WTC11 (cell line): ENCODE measurements around the gene PCP2. TPM values are rescaled to one million over a fixed set of nuclear protein-coding genes. Genes with fewer than 3 reads are reported as not detected.

Experiments
- ATAC-seq: fragments of 200-7000 bp; cut with Tn5 transposase; 2 replicates; pipeline ENCODE4 v1.10.0; 2021; ENCODE audit warnings: mild to moderate bottlenecking, moderate library complexity
- CTCF ChIA-PET: fragments of 300-600 bp; sonication (Branson Sonifier 250); formaldehyde crosslinking; loops from one replicate; lab custom pipeline; 2021; ENCODE audit warnings: antibody characterized with exemption; lab: Charles Lee
- POLR2A ChIA-PET: fragments of 350-600 bp; sonication (Branson Sonifier 250); formaldehyde crosslinking; loops from one replicate; lab custom pipeline; 2021; ENCODE audit warnings: antibody characterized with exemption; lab: Charles Lee
- DNase-seq: peaks from one replicate; pipeline ENCODE4 v3.0.0; 2021; ENCODE audit warnings: low spot score
- H3K27ac Mint-ChIP-seq: 2 replicates; pipeline ENCODE4 v1.8.0; 2021; ENCODE audit warnings: mixed read lengths
- H3K27me3 Mint-ChIP-seq: 2 replicates; pipeline ENCODE4 v1.8.0; 2021; ENCODE audit warnings: low read depth, mild to moderate bottlenecking, moderate library complexity, mixed read lengths
- H3K36me3 Mint-ChIP-seq: 2 replicates; pipeline ENCODE4 v1.8.0; 2021; ENCODE audit warnings: mixed read lengths
- H3K4me1 Mint-ChIP-seq: 2 replicates; pipeline ENCODE4 v1.8.0; 2022; ENCODE audit warnings: mixed read lengths
- H3K4me3 Mint-ChIP-seq: 2 replicates; pipeline ENCODE4 v1.8.0; 2021; ENCODE audit warnings: mild to moderate bottlenecking, moderate library complexity, mixed read lengths
- H3K9me3 Mint-ChIP-seq: 2 replicates; pipeline ENCODE4 v1.8.0; 2021; ENCODE audit warnings: mixed read lengths
- FOXJ3 ChIP-seq: sonication (generic); formaldehyde crosslinking; IDR thresholded peaks from 2 replicates; pipeline ENCODE4 v1.9.0; 2021; ENCODE audit warnings: missing genetic modification reagents, mild to moderate bottlenecking, borderline replicate concordance
- FOXK1 ChIP-seq: sonication (generic); formaldehyde crosslinking; IDR thresholded peaks from 2 replicates; pipeline ENCODE4 v1.8.0; 2022; ENCODE audit warnings: mild to moderate bottlenecking, moderate library complexity, missing genetic modification reagents
- FOXP1 ChIP-seq: sonication (generic); formaldehyde crosslinking; IDR thresholded peaks from 2 replicates; pipeline ENCODE4 v1.8.0; 2022; ENCODE audit warnings: missing genetic modification reagents, mild to moderate bottlenecking, moderate library complexity, borderline replicate concordance
- JUN ChIP-seq: sonication (generic); formaldehyde crosslinking; IDR thresholded peaks from 2 replicates; pipeline ENCODE4 v1.8.0; 2023; ENCODE audit warnings: mild to moderate bottlenecking, missing genetic modification reagents
- MXD4 ChIP-seq: fragments of 250-450 bp; sonication (Bioruptor Pico); IDR thresholded peaks from 2 replicates; pipeline ENCODE4 v1.8.0; 2021; ENCODE audit warnings: mild to moderate bottlenecking, moderate library complexity, borderline replicate concordance
- NFE2L1 ChIP-seq: sonication (generic); formaldehyde crosslinking; IDR thresholded peaks from 2 replicates; pipeline ENCODE4 v1.8.1; 2023; ENCODE audit warnings: missing genetic modification reagents
- NR2C2 ChIP-seq: sonication (generic); formaldehyde crosslinking; IDR thresholded peaks from 2 replicates; pipeline ENCODE4 v1.8.0; 2022; ENCODE audit warnings: mild to moderate bottlenecking, missing genetic modification reagents
- NR3C1 ChIP-seq: sonication (generic); formaldehyde crosslinking; conservative IDR thresholded peaks from 2 replicates; pipeline ENCODE4 v1.8.1; 2023; ENCODE audit warnings: low read depth, mild to moderate bottlenecking, missing genetic modification reagents
- SOX15 ChIP-seq: fragments of 250-450 bp; sonication (Bioruptor Pico); IDR thresholded peaks from 2 replicates; pipeline ENCODE4 v1.9.0; 2021; ENCODE audit warnings: mild to moderate bottlenecking
- SP1 ChIP-seq: sonication (generic); formaldehyde crosslinking; conservative IDR thresholded peaks from 2 replicates; pipeline ENCODE4 v1.8.1; 2022; ENCODE audit warnings: missing genetic modification reagents
- TCF7 ChIP-seq: sonication (generic); formaldehyde crosslinking; IDR thresholded peaks from 2 replicates; pipeline ENCODE4 v1.8.0; 2022; ENCODE audit warnings: mild to moderate bottlenecking, low read depth, missing genetic modification reagents, moderate library complexity
- ZNF138 ChIP-seq: sonication (generic); formaldehyde crosslinking; conservative IDR thresholded peaks from 2 replicates; pipeline ENCODE4 v1.8.1; 2022; ENCODE audit warnings: mild to moderate bottlenecking, moderate library complexity, missing genetic modification reagents
- ZNF232 ChIP-seq: sonication (generic); formaldehyde crosslinking; IDR thresholded peaks from 2 replicates; pipeline ENCODE4 v1.8.0; 2022; ENCODE audit warnings: mild to moderate bottlenecking, missing genetic modification reagents
- ZNF423 ChIP-seq: fragments of 250-450 bp; sonication (Bioruptor Pico); IDR thresholded peaks from 2 replicates; pipeline ENCODE4 v2.1.2; 2022; ENCODE audit warnings: mild to moderate bottlenecking, moderate library complexity
- total RNA-seq: library from RNA; stranded (reverse); gene quantifications from 3 replicates; pipeline ENCODE4 v1.2.3, GENCODE V29; 2021
- TF ChIP-seq, protein P1 (sequence below): sonication (generic); formaldehyde crosslinking; IDR thresholded peaks from 2 replicates; pipeline ENCODE4 v1.8.1; 2022; ENCODE audit warnings: mild to moderate bottlenecking, moderate library complexity, missing genetic modification reagents
- TF ChIP-seq, protein P2 (sequence below): sonication (generic); formaldehyde crosslinking; IDR thresholded peaks from 2 replicates; pipeline ENCODE4 v1.8.1; 2022; ENCODE audit warnings: low read depth, mild to moderate bottlenecking, moderate library complexity, missing genetic modification reagents, borderline replicate concordance
- TF ChIP-seq, protein P3 (sequence below): sonication (generic); formaldehyde crosslinking; IDR thresholded peaks from 2 replicates; pipeline ENCODE4 v1.8.1; 2023; ENCODE audit warnings: mild to moderate bottlenecking, missing genetic modification reagents, moderate library complexity
- TF ChIP-seq, protein P4 (sequence below): sonication (generic); formaldehyde crosslinking; IDR thresholded peaks from 2 replicates; pipeline ENCODE4 v1.8.0; 2023; ENCODE audit warnings: missing genetic modification reagents
- TF ChIP-seq, protein P5 (sequence below): sonication (generic); formaldehyde crosslinking; conservative IDR thresholded peaks from 2 replicates; pipeline ENCODE4 v1.8.1; 2022; ENCODE audit warnings: mild to moderate bottlenecking, missing genetic modification reagents
- TF ChIP-seq, protein P6 (sequence below): sonication (generic); formaldehyde crosslinking; IDR thresholded peaks from 2 replicates; pipeline ENCODE4 v1.8.1; 2022; ENCODE audit warnings: missing genetic modification reagents, borderline replicate concordance
- TF ChIP-seq, protein P7 (sequence below): sonication (generic); formaldehyde crosslinking; conservative IDR thresholded peaks from 2 replicates; pipeline ENCODE4 v1.8.1; 2023; ENCODE audit warnings: mild to moderate bottlenecking, low read depth, missing genetic modification reagents, moderate library complexity
- TF ChIP-seq, protein P8 (sequence below): sonication (generic); formaldehyde crosslinking; IDR thresholded peaks from 2 replicates; pipeline ENCODE4 v1.8.0; 2022; ENCODE audit warnings: mild to moderate bottlenecking, missing genetic modification reagents
- TF ChIP-seq, protein P9 (sequence below): sonication (generic); formaldehyde crosslinking; IDR thresholded peaks from 2 replicates; pipeline ENCODE4 v1.8.1; 2023; ENCODE audit warnings: mild to moderate bottlenecking, missing genetic modification reagents

Gene PCP2
- total RNA-seq, 1 experiment from 2014 or later, result 0.48 TPM

DNA sequence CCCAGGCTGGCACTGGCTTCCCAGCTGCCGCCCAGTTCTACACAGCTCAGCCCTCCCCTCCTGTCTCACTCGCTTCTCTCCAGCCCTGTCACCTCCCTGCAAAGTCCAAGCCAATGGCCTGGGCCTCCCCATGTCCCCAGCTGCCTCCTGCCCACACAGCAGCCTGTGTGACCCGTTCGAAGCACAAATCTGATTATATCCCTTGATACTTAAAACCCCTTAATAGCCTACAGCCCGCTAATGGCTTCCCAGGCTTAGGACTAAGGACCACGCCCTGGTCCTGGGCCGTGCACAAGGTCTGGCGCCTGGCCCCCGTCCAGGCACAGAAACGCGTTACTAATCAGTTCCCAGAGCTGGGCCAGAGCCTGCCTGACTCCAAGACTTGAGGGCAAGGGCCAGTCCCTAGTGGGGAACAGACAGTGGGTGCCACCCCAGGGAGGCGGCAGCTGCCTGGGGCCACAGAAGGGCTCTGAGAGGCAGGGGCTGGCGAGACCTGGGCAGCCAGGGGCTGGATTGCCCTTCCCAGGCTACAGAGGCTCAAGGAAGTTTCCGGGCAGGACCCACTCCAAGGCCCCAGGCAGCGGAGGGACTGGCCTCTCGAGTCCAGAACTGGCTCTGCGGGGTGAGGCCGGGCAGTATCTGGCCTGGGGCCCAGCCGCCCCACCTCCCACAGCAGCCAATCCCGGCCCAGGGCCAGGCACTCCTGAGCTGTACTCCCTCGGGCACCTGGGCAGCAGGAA lies 14.6 kb downstream of the PCP2 start:
- Mint-ChIP-seq H3K4me1 (no peaks in the 10 kb centered on the region), H3K27ac (no peak overlapping the region), H3K27me3 (no peaks in the 10 kb centered on the region; the same call in 1 of the 2 replicates), H3K36me3 (peaks cover 26% of the 10 kb centered on the region), H3K9me3 (no peaks in the 10 kb centered on the region)
- POLR2A ChIA-PET, result no interaction called here
- ATAC-seq, result no peak
- CTCF ChIA-PET, result interaction anchor here (0.7 to 2.5 kb wide), 1 partner anchor 51 kb away, joined by 3 to 9 read pairs; no protein-coding TSS in a partner anchor
- DNase-seq, result no peak
- no peak for TF ChIP-seq MXD4 (CRISPR knock-in tag)
- TF ChIP-seq, protein P1, sequence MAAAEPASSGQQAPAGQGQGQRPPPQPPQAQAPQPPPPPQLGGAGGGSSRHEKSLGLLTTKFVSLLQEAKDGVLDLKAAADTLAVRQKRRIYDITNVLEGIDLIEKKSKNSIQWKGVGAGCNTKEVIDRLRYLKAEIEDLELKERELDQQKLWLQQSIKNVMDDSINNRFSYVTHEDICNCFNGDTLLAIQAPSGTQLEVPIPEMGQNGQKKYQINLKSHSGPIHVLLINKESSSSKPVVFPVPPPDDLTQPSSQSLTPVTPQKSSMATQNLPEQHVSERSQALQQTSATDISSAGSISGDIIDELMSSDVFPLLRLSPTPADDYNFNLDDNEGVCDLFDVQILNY (CRISPR knock-in tag), result no peak
- TF ChIP-seq ZNF232 (CRISPR knock-in tag), result no peak
- TF ChIP-seq, protein P2, sequence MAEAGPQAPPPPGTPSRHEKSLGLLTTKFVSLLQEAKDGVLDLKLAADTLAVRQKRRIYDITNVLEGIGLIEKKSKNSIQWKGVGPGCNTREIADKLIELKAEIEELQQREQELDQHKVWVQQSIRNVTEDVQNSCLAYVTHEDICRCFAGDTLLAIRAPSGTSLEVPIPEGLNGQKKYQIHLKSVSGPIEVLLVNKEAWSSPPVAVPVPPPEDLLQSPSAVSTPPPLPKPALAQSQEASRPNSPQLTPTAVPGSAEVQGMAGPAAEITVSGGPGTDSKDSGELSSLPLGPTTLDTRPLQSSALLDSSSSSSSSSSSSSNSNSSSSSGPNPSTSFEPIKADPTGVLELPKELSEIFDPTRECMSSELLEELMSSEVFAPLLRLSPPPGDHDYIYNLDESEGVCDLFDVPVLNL, result no peak
- no peak for TF ChIP-seq TCF7 (CRISPR knock-in tag)
- no peak for TF ChIP-seq NR2C2 (CRISPR knock-in tag)
- no peak for TF ChIP-seq SP1 (CRISPR knock-in tag)
- TF ChIP-seq SOX15 (CRISPR knock-in tag), result no peak
- TF ChIP-seq, protein P3, sequence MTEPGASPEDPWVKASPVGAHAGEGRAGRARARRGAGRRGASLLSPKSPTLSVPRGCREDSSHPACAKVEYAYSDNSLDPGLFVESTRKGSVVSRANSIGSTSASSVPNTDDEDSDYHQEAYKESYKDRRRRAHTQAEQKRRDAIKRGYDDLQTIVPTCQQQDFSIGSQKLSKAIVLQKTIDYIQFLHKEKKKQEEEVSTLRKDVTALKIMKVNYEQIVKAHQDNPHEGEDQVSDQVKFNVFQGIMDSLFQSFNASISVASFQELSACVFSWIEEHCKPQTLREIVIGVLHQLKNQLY (CRISPR knock-in tag), result no peak
- no peak for TF ChIP-seq JUN (CRISPR knock-in tag)
- TF ChIP-seq NFE2L1 (CRISPR knock-in tag), result no peak
- TF ChIP-seq NR3C1 (CRISPR knock-in tag), result no peak
- TF ChIP-seq, protein P4, sequence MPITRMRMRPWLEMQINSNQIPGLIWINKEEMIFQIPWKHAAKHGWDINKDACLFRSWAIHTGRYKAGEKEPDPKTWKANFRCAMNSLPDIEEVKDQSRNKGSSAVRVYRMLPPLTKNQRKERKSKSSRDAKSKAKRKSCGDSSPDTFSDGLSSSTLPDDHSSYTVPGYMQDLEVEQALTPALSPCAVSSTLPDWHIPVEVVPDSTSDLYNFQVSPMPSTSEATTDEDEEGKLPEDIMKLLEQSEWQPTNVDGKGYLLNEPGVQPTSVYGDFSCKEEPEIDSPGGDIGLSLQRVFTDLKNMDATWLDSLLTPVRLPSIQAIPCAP (CRISPR knock-in tag), result no peak
- TF ChIP-seq, protein P5, sequence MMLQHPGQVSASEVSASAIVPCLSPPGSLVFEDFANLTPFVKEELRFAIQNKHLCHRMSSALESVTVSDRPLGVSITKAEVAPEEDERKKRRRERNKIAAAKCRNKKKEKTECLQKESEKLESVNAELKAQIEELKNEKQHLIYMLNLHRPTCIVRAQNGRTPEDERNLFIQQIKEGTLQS (CRISPR knock-in tag), result no peak
- TF ChIP-seq ZNF423, result no peak
- no peak for TF ChIP-seq ZNF138 (CRISPR knock-in tag)
- no peak for TF ChIP-seq FOXP1 (CRISPR knock-in tag)
- TF ChIP-seq, protein P6, sequence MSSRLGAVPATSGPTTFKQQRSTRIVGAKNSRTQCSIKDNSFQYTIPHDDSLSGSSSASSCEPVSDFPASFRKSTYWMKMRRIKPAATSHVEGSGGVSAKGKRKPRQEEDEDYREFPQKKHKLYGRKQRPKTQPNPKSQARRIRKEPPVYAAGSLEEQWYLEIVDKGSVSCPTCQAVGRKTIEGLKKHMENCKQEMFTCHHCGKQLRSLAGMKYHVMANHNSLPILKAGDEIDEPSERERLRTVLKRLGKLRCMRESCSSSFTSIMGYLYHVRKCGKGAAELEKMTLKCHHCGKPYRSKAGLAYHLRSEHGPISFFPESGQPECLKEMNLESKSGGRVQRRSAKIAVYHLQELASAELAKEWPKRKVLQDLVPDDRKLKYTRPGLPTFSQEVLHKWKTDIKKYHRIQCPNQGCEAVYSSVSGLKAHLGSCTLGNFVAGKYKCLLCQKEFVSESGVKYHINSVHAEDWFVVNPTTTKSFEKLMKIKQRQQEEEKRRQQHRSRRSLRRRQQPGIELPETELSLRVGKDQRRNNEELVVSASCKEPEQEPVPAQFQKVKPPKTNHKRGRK, result no peak
- no peak for TF ChIP-seq FOXK1 (CRISPR knock-in tag)
- TF ChIP-seq, all 79 proteins: peak for 0
- H3K4me3 Mint-ChIP-seq, result no peak overlapping the region

DNA sequence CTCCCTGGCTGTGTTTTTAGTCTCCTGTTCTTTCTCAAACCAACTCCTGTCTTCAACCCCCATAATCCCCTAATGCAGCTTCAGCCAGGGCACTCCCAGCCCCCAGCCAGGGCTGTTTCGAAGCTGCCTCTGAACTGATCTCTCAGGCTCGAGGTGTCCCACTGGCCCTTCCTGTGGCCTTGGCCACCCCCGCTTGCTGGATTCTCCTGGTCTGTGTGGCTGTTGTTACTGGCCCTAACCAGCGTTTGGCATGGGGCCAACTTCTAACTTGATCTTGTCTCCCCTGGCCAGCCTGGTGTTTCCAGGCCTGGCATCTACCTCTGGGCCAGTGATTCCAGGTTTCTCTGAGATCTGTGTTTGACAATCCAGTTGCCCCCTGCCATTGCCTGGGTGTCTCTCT lies 15.2 kb downstream of the PCP2 start:
- ATAC-seq, result no peak
- POLR2A ChIA-PET, result no interaction called here
- no peaks in the 10 kb centered on the region for H3K4me1 Mint-ChIP-seq
- H3K27me3 Mint-ChIP-seq, result no peaks in the 10 kb centered on the region; the same call in 1 of the 2 replicates
- DNase-seq, result no peak
- TF ChIP-seq, protein P7, sequence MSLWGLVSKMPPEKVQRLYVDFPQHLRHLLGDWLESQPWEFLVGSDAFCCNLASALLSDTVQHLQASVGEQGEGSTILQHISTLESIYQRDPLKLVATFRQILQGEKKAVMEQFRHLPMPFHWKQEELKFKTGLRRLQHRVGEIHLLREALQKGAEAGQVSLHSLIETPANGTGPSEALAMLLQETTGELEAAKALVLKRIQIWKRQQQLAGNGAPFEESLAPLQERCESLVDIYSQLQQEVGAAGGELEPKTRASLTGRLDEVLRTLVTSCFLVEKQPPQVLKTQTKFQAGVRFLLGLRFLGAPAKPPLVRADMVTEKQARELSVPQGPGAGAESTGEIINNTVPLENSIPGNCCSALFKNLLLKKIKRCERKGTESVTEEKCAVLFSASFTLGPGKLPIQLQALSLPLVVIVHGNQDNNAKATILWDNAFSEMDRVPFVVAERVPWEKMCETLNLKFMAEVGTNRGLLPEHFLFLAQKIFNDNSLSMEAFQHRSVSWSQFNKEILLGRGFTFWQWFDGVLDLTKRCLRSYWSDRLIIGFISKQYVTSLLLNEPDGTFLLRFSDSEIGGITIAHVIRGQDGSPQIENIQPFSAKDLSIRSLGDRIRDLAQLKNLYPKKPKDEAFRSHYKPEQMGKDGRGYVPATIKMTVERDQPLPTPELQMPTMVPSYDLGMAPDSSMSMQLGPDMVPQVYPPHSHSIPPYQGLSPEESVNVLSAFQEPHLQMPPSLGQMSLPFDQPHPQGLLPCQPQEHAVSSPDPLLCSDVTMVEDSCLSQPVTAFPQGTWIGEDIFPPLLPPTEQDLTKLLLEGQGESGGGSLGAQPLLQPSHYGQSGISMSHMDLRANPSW (CRISPR knock-in tag), result no peak
- TF ChIP-seq ZNF138 (CRISPR knock-in tag) (no peak), FOXJ3 (no peak), JUN (CRISPR knock-in tag) (no peak), NR2C2 (CRISPR knock-in tag) (no peak), FOXP1 (CRISPR knock-in tag) (no peak)
- TF ChIP-seq, protein P8, sequence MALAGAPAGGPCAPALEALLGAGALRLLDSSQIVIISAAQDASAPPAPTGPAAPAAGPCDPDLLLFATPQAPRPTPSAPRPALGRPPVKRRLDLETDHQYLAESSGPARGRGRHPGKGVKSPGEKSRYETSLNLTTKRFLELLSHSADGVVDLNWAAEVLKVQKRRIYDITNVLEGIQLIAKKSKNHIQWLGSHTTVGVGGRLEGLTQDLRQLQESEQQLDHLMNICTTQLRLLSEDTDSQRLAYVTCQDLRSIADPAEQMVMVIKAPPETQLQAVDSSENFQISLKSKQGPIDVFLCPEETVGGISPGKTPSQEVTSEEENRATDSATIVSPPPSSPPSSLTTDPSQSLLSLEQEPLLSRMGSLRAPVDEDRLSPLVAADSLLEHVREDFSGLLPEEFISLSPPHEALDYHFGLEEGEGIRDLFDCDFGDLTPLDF (CRISPR knock-in tag), result no peak
- TF ChIP-seq, protein P9, sequence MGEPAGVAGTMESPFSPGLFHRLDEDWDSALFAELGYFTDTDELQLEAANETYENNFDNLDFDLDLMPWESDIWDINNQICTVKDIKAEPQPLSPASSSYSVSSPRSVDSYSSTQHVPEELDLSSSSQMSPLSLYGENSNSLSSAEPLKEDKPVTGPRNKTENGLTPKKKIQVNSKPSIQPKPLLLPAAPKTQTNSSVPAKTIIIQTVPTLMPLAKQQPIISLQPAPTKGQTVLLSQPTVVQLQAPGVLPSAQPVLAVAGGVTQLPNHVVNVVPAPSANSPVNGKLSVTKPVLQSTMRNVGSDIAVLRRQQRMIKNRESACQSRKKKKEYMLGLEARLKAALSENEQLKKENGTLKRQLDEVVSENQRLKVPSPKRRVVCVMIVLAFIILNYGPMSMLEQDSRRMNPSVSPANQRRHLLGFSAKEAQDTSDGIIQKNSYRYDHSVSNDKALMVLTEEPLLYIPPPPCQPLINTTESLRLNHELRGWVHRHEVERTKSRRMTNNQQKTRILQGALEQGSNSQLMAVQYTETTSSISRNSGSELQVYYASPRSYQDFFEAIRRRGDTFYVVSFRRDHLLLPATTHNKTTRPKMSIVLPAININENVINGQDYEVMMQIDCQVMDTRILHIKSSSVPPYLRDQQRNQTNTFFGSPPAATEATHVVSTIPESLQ (CRISPR knock-in tag), result no peak
- CTCF ChIA-PET, result interaction anchor here (1.1 to 2.5 kb wide), 2 partner anchors 23 to 50 kb away, joined by 4 to 9 read pairs; no protein-coding TSS in a partner anchor
- no peak overlapping the region for H3K4me3 Mint-ChIP-seq
- peaks cover 26% of the 10 kb centered on the region for H3K36me3 Mint-ChIP-seq
- no peak overlapping the region for H3K27ac Mint-ChIP-seq
- no peaks in the 10 kb centered on the region for H3K9me3 Mint-ChIP-seq
